ENCODE results near the gene DNAH17. TPM values are rescaled to one million over a fixed set of nuclear protein-coding genes. Genes with fewer than 3 reads are reported as not detected.
A peak's percentile ranks its signal among the peaks of the same experiment; 100 is the strongest.

The DNAH17 gene
- total RNA-seq, 1 donor from 2014 or later: 0.40 TPM

DNA sequence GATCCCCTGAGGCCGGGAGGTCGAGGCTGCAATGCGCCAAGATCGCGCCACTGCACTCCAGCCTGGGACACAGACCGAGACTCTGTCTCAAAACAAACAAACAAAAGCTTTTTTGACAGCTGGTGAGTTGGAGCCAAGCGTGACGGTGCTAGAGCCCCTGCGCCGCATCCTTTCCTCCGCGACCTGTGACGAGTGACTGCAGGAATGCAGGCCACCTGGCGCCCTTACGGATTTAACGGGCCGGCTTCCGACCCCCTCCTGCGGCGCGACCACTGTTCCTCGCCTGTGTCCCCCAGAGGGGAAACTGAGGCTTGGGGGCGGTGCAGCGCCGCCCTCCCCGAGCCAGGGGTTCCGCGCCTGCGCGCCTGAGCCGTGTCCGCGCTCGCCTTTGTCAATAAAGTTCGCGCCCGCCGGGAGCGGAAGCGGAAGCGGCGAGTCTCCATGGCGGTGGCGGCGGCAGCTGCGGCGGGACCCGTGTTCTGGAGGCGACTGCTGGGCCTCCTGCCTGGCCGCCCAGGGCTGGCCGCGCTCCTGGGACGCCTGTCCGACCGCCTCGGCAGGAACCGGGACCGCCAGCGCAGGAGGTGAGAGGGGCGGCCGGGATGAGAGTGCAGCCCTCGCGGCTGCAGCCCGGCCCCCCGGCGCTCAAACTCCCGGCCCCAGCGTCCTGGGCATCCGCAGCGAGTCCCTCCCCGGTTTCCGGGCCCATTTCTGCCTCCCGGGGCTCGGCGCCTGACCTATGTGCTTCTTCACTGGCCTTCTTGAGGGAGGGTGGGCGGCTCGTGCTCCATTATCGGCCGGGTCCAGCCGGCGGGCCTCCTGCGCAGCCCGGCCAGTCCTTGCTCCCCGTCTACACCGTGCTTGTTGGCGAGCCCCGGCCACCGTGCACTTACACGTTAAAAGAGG lies 198.7 kb downstream of the DNAH17 start, which contains the start of gene PGS1:
Gene PGS1, plus strand, starts transcription at position 425 of the 906 bp plus-strand sequence. Its CDS starts 17 bp downstream, at position 442.
- peak; percentile 91 for ATAC-seq
- DNase-seq (ENCODE audit: low spot score): peak; percentile 90
- intact Hi-C loops (cut with DNase I): no loop called here

GRCh38 chr17:78377858-78378224 lies 199.4 kb downstream of the DNAH17 start:
- DNase-seq (ENCODE audit: low spot score) (no peak), ATAC-seq (peak; percentile 35)
- intact Hi-C loops (cut with DNase I): no loop called here

DNA sequence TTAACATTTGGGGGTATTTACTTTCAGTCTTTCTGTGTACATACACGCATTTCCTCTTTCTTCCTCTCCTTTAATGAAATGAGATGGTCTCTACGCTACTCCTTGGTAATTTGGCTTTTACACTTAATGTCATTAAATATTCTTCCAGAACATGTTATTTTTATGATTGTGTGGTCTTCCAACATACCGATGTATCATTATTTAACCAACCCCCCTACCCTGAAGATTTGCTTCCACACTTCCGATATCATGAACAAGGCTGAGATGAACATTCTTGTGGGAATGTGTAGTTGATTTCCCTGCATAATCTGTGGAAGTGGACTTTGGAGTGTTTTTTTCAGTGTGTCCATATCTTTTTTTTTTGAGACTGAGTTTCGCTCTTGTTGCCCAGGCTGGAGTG lies 201.0 kb downstream of the DNAH17 start:
- DNase-seq (ENCODE audit: low spot score) (no peak), ATAC-seq (no peak)
- intact Hi-C loops (cut with DNase I): no loop called here

DNA sequence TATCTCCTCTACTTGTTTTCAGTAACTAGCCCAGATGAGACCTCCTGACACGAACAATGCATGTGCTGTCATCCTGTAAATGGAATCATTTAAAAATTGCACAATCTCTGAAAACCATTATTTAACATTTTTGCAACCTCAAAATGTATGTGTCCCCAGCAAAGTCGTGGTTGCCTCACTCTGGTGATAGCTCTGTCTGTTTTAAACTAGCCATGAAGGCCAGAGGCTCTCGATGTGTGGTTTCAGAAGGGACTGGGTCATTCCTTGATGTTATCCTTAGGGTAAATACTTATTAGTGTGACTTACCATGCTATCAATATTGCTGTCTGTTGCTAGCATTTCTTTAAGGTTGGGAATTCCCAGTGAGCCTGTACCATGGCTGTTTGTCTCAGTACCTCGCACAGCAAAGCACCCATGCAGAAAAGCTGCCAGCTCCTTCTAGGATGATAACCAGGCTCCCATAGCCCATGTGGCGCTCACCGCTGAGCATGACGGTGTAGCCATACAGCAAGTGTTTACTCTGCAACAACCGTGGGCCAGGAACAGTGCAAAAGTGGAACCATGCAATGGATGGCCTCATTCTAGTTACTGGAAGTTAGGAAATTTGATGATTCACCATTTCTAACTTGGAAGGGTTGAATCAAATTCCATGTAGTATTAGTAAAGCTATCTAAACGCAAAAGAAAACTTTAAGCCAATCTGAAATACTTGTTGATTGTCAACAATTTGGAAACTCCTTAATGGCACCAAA lies 201.6 kb downstream of the DNAH17 start:
- ATAC-seq (peak; percentile 27), DNase-seq (ENCODE audit: low spot score) (no peak)
- intact Hi-C loops (cut with DNase I): no loop called here

GRCh38 chr17:78374631-78375274 lies 202.4 kb downstream of the DNAH17 start:
- ATAC-seq: no peak
- intact Hi-C loops (cut with DNase I): no loop called here
- no peak for DNase-seq (ENCODE audit: low spot score)

DNA sequence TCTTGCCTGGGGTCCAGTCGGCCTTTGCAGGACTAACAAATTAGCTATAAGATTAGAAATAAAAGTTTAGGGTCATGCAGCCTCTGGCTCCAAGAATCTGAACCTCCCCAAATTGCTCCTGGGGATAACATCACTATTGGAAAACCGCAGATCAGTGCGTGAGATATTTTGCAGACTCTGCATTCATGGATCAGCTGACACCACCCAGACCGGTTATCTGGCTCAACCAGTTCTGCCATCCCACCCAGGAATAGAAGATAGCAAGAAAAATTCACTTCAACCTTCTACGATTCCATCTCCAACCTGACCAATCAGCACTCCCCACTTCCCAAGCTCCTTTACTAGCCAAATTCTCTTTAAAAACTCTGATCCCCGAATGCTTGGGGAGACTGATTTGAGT lies 203.0 kb downstream of the DNAH17 start:
- ATAC-seq (no peak), DNase-seq (ENCODE audit: low spot score) (no peak)
- intact Hi-C loops (cut with DNase I): no loop called here

Other genes starting within 250 kb of the DNAH17 start
- 144 TPM for gene SOCS3, start 217.3 kb downstream of the DNAH17 start, total RNA-seq
- 59.2 TPM for gene PGS1, start 198.7 kb downstream of the DNAH17 start, total RNA-seq
- gene CYTH1, start 204.9 kb upstream of the DNAH17 start, total RNA-seq: 75.9 TPM